Large intestine (tissue), 3 donors: Measurements from ENCODE around the gene BCAS3. TPM values are rescaled to one million over a fixed set of nuclear protein-coding genes. Genes with fewer than 3 reads are reported as not detected.
"Not testable (repeated sequence)": the region's sequence is repeated elsewhere in the genome, so short reads cannot be mapped to it uniquely, and the experiment has no call there.

ENCODE experiments used
- DNase-seq, 2 donors: peaks; one replicate each; pipeline versions ENCODE4 v3.0.0 to v3.0.0-alpha.2; 2013
- H3K27ac ChIP-seq: one replicate; pipeline ENCODE4 v1.5.1; 2013; ENCODE audit warnings: low read length
- H3K27me3 ChIP-seq: 2 replicates; pipeline ENCODE4 v1.6.1; 2013; ENCODE audit warnings: low read length; ENCODE audit not compliant: control insufficient read depth, insufficient read depth
- H3K36me3 ChIP-seq: 2 replicates; pipeline ENCODE4 v1.6.1; 2013; ENCODE audit warnings: low read length; ENCODE audit not compliant: control insufficient read depth, insufficient read depth
- H3K4me1 ChIP-seq: one replicate; pipeline ENCODE4 v1.6.1; 2013; ENCODE audit warnings: low read length; ENCODE audit not compliant: control insufficient read depth, insufficient read depth
- H3K4me3 ChIP-seq: one replicate; pipeline ENCODE4 v1.5.1; 2013; ENCODE audit warnings: low read length
- H3K9me3 ChIP-seq: one replicate; pipeline ENCODE4 v1.6.1; 2013; ENCODE audit warnings: mild to moderate bottlenecking, low read depth, low read length, moderate library complexity; ENCODE audit not compliant: control insufficient read depth
- WGBS: methylation state at CpG from one replicate; pipeline ENCODE4 v1.1.5; 2013; ENCODE audit warnings: low lambda C conversion rate; ENCODE audit not compliant: insufficient coverage; 5-methylcytosine and 5-hydroxymethylcytosine counted together
- polyA plus RNA-seq: library from polyadenylated mRNA; unstranded; fragments of 120-200 nt; gene quantifications from one replicate; pipeline ENCODE4 v1.2.1, GENCODE V29; 2013

BCAS3 gene
- polyA plus RNA-seq, 1 donor: 9.7 TPM

GRCh38 chr17:60668741-60669140, 8.9 kb upstream of the BCAS3 start:
- H3K36me3 ChIP-seq: peaks cover 15% of the 10 kb centered on the region
- 83% methylated on average over 2 of the region's 7 CpGs for WGBS
- not testable (repeated sequence) for H3K27me3 ChIP-seq, H3K27ac ChIP-seq, H3K4me3 ChIP-seq, H3K9me3 ChIP-seq, DNase-seq, H3K4me1 ChIP-seq

- no peak for DNase-seq
- no CpG with 5 or more reads among the region's 2 CpGs for WGBS
- H3K27ac ChIP-seq: no peak overlapping the region
- H3K27me3 ChIP-seq: no peaks in the 10 kb centered on the region
- H3K9me3 ChIP-seq: no peaks in the 10 kb centered on the region
- no peaks in the 10 kb centered on the region for H3K4me1 ChIP-seq
- H3K4me3 ChIP-seq: no peak overlapping the region
- H3K36me3 ChIP-seq: peaks cover 4% of the 10 kb centered on the region
These were observed 6.2 kb upstream of the BCAS3 start for GRCh38 chr17:60671482-60671881.

- H3K27ac ChIP-seq, H3K4me1 ChIP-seq, H3K36me3 ChIP-seq, DNase-seq, H3K9me3 ChIP-seq, H3K27me3 ChIP-seq, H3K4me3 ChIP-seq: not testable (repeated sequence)
- no CpG with 5 or more reads among the region's 7 CpGs for WGBS
These were observed 3.0 kb upstream of the BCAS3 start for GRCh38 chr17:60674637-60675036.

GRCh38 chr17:60675997-60676396, 1.7 kb upstream of the BCAS3 start:
- DNase-seq: no peak
- no CpG with 5 or more reads among the region's 6 CpGs for WGBS
- Histone ChIP-seq H3K9me3 (no peaks in the 10 kb centered on the region), H3K4me1 (no peaks in the 10 kb centered on the region), H3K36me3 (no peaks in the 10 kb centered on the region), H3K4me3 (no peak overlapping the region), H3K27ac (no peak overlapping the region), H3K27me3 (no peaks in the 10 kb centered on the region)

- Histone ChIP-seq H3K9me3 (no peaks in the 10 kb centered on the region), H3K4me3 (peak overlapping the region; percentile 86), H3K4me1 (no peaks in the 10 kb centered on the region), H3K36me3 (no peaks in the 10 kb centered on the region), H3K27ac (peak overlapping the region; percentile 35), H3K27me3 (no peaks in the 10 kb centered on the region)
- WGBS: no CpG with 5 or more reads among the region's 17 CpGs
- no peak for DNase-seq
These were observed 818 bp upstream of the BCAS3 start for GRCh38 chr17:60676758-60677307.

- peak overlapping the region; percentile 86 for H3K4me3 ChIP-seq
- no peaks in the 10 kb centered on the region for H3K9me3 ChIP-seq
- H3K36me3 ChIP-seq: no peaks in the 10 kb centered on the region
- H3K4me1 ChIP-seq: no peaks in the 10 kb centered on the region
- DNase-seq: no peak
- WGBS: no CpG with 5 or more reads among the region's 6 CpGs
- H3K27ac ChIP-seq: peak overlapping the region; percentile 37
- H3K27me3 ChIP-seq: no peaks in the 10 kb centered on the region
These were observed 430 bp downstream of the BCAS3 start for GRCh38 chr17:60678118-60678444.

- no peak for DNase-seq
- WGBS: no CpG with 5 or more reads among the region's 4 CpGs
- Histone ChIP-seq H3K4me3 (no peak overlapping the region), H3K9me3 (no peaks in the 10 kb centered on the region), H3K27ac (no peak overlapping the region), H3K27me3 (no peaks in the 10 kb centered on the region), H3K4me1 (no peaks in the 10 kb centered on the region), H3K36me3 (peaks cover 3% of the 10 kb centered on the region)
These were observed 1.6 kb downstream of the BCAS3 start for GRCh38 chr17:60679287-60679686.

- H3K4me3 ChIP-seq: no peak overlapping the region
- no peak for DNase-seq
- 100% methylated on average over 3 of the region's 6 CpGs for WGBS
- H3K36me3 ChIP-seq: peaks cover 5% of the 10 kb centered on the region
- H3K9me3 ChIP-seq: no peaks in the 10 kb centered on the region
- no peak overlapping the region for H3K27ac ChIP-seq
- H3K27me3 ChIP-seq: no peaks in the 10 kb centered on the region
- no peaks in the 10 kb centered on the region for H3K4me1 ChIP-seq
These were observed 3.1 kb downstream of the BCAS3 start for GRCh38 chr17:60680754-60681153.

- 100% methylated on average over 2 of the region's 7 CpGs for WGBS
- H3K4me1 ChIP-seq: no peaks in the 10 kb centered on the region
- H3K27ac ChIP-seq: no peak overlapping the region
- H3K36me3 ChIP-seq: peaks cover 5% of the 10 kb centered on the region
- H3K9me3 ChIP-seq: no peaks in the 10 kb centered on the region
- DNase-seq: no peak
- H3K4me3 ChIP-seq: no peak overlapping the region
- H3K27me3 ChIP-seq: no peaks in the 10 kb centered on the region
These were observed 7.8 kb downstream of the BCAS3 start for GRCh38 chr17:60685437-60685836.

- Histone ChIP-seq H3K36me3 (peaks cover 3% of the 10 kb centered on the region), H3K4me1 (no peaks in the 10 kb centered on the region), H3K9me3 (no peaks in the 10 kb centered on the region), H3K27me3 (no peaks in the 10 kb centered on the region), H3K4me3 (no peak overlapping the region), H3K27ac (no peak overlapping the region)
- DNase-seq: no peak
These were observed 18.3 kb downstream of the BCAS3 start for GRCh38 chr17:60695960-60696359.

GRCh38 chr17:60699090-60699489, 21.4 kb downstream of the BCAS3 start:
- DNase-seq: no peak
- 100% methylated on average over 1 of the region's 3 CpGs for WGBS
- H3K4me3 ChIP-seq: no peak overlapping the region

More at GRCh38 chr17:60699090-60699489, 21.4 kb downstream of the BCAS3 start:
- Histone ChIP-seq H3K27ac (no peak overlapping the region), H3K4me1 (no peaks in the 10 kb centered on the region), H3K9me3 (no peaks in the 10 kb centered on the region), H3K27me3 (no peaks in the 10 kb centered on the region), H3K36me3 (no peaks in the 10 kb centered on the region)
